Measurements from ENCODE around the gene KIAA1958. TPM values are rescaled to one million over a fixed set of nuclear protein-coding genes. Genes with fewer than 3 reads are reported as not detected.
A peak's percentile ranks its signal among the peaks of the same experiment; 100 is the strongest.

Gene KIAA1958
- total RNA-seq, 5 donors from 2014 or later (not counting 1 experiment from before 2014, with no cell fraction given) = 4.6 to 6.4 (median 6.2) TPM

- CTCF ChIA-PET = no interaction called here
- no peaks in the 10 kb centered on the region for H3K27me3 Mint-ChIP-seq
These were observed 169.0 kb downstream of the KIAA1958 start for GRCh38 chr9:112655668-112656067.

GRCh38 chr9:112659906-112660305 lies 173.3 kb downstream of the KIAA1958 start:
- Mint-ChIP-seq H3K9me3 (no peaks in the 10 kb centered on the region), H3K27ac (no peak overlapping the region), H3K27me3 (no peaks in the 10 kb centered on the region), H3K4me1 (no peaks in the 10 kb centered on the region), H3K4me3 (no peak overlapping the region), H3K36me3 (peaks cover 2% of the 10 kb centered on the region)
- H3K9me3 ChIP-seq = no peaks in the 10 kb centered on the region
- no peak overlapping the region for H3K27ac ChIP-seq (ENCODE audit: low read length)
- CTCF ChIA-PET = interaction anchor here in 1 of 2 donors (0.7 kb wide), 1 partner anchor 305 kb away, joined by 3 read pairs; no protein-coding TSS in a partner anchor
- ATAC-seq (replicated peaks in 1 of 4) (no peak), DNase-seq (no peak)
- no peaks in the 10 kb centered on the region for H3K4me1 ChIP-seq (ENCODE audit: control insufficient read depth in 1 of 2, extremely low read depth in 1 of 2, insufficient read depth in 2 of 2, low read length in 2 of 2)
- POLR2A ChIA-PET = no interaction called here
- no peaks in the 10 kb centered on the region for H3K36me3 ChIP-seq (ENCODE audit: control insufficient read depth in 2 of 2, extremely low read depth in 1 of 2, insufficient read depth in 1 of 2, low read length in 1 of 2)
- WGBS (ENCODE audit: insufficient coverage) = 94% methylated on average over 7 of the region's 12 CpGs
- H3K4me3 ChIP-seq (ENCODE audit: control insufficient read depth in 1 of 2, extremely low read depth in 1 of 2, low read length in 1 of 2) = no peak overlapping the region
- H3K27me3 ChIP-seq (replicated peaks in 1 of 2; ENCODE audit: control insufficient read depth in 2 of 2, extremely low read depth in 1 of 2, insufficient read depth in 2 of 2, low read length in 1 of 2) = no peaks in the 10 kb centered on the region

More at GRCh38 chr9:112655668-112656067, 169.0 kb downstream of the KIAA1958 start:
- no peak for DNase-seq
- Mint-ChIP-seq H3K4me3 (no peak overlapping the region), H3K4me1 (no peaks in the 10 kb centered on the region), H3K9me3 (peaks cover 0 to 2% (median 0%) of the 10 kb centered on the region in 3 donors), H3K36me3 (peaks cover 5% of the 10 kb centered on the region), H3K27ac (no peak overlapping the region)
- POLR2A ChIA-PET = no interaction called here
- Histone ChIP-seq H3K9me3 (no peaks in the 10 kb centered on the region), H3K27me3 (replicated peaks in 1 of 2; ENCODE audit: control insufficient read depth in 2 of 2, extremely low read depth in 1 of 2, insufficient read depth in 2 of 2, low read length in 1 of 2) (no peaks in the 10 kb centered on the region), H3K4me1 (ENCODE audit: control insufficient read depth in 1 of 2, extremely low read depth in 1 of 2, insufficient read depth in 2 of 2, low read length in 2 of 2) (no peaks in the 10 kb centered on the region), H3K4me3 (ENCODE audit: control insufficient read depth in 1 of 2, extremely low read depth in 1 of 2, low read length in 1 of 2) (no peak overlapping the region), H3K27ac (ENCODE audit: low read length) (no peak overlapping the region), H3K36me3 (ENCODE audit: control insufficient read depth in 2 of 2, extremely low read depth in 1 of 2, insufficient read depth in 1 of 2, low read length in 1 of 2) (no peaks in the 10 kb centered on the region)
- WGBS (ENCODE audit: insufficient coverage) = 63% methylated on average over 3 of the region's 3 CpGs
- no peak for ATAC-seq (replicated peaks in 1 of 4)

DNA sequence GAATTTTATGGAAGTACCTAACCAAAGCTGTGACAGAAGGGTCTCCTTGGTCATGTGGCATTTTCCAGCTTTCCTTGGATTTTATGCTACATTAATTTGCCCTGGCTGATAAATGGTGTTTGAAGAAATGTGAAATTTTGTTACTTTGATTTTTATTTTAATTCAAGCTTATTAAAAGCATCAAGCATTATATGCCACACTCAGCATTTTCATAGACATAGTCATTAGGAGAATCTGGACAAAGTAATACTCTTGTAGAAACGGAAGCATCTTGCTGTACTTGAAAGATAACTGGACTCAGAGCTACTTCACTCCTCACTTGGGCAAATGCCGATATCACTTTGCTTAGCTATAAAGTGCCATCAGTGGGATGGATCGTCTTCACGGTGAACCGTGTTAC lies 177.1 kb downstream of the KIAA1958 start:
- Histone ChIP-seq H3K36me3 (ENCODE audit: control insufficient read depth in 2 of 2, extremely low read depth in 1 of 2, insufficient read depth in 1 of 2, low read length in 1 of 2) (no peaks in the 10 kb centered on the region), H3K9me3 (no peaks in the 10 kb centered on the region), H3K4me3 (ENCODE audit: control insufficient read depth in 1 of 2, extremely low read depth in 1 of 2, low read length in 1 of 2) (no peak overlapping the region), H3K27ac (ENCODE audit: low read length) (no peak overlapping the region), H3K4me1 (ENCODE audit: control insufficient read depth in 1 of 2, extremely low read depth in 1 of 2, insufficient read depth in 2 of 2, low read length in 2 of 2) (no peaks in the 10 kb centered on the region), H3K27me3 (replicated peaks in 1 of 2; ENCODE audit: control insufficient read depth in 2 of 2, extremely low read depth in 1 of 2, insufficient read depth in 2 of 2, low read length in 1 of 2) (no peaks in the 10 kb centered on the region)
- Mint-ChIP-seq H3K4me3 (no peak overlapping the region), H3K27ac (no peak overlapping the region), H3K27me3 (peaks cover 0 to 3% of the 10 kb centered on the region in 2 donors), H3K36me3 (peaks cover 2% of the 10 kb centered on the region), H3K9me3 (no peaks in the 10 kb centered on the region), H3K4me1 (no peaks in the 10 kb centered on the region)
- no CpG with 5 or more reads among the region's 5 CpGs for WGBS (ENCODE audit: insufficient coverage)
- ATAC-seq (replicated peaks in 1 of 4) (no peak), DNase-seq (no peak)
- ChIA-PET POLR2A (interaction anchor here in 1 of 2 donors (0.5 to 0.7 kb wide), 2 partner anchors 43 to 99 kb away, joined by 3 to 5 read pairs; no protein-coding TSS in a partner anchor), CTCF (interaction anchor here (0.5 to 0.7 kb wide), 3 partner anchors 54 to 237 kb away, joined by 3 to 6 read pairs (median 4); no protein-coding TSS in a partner anchor)

DNA sequence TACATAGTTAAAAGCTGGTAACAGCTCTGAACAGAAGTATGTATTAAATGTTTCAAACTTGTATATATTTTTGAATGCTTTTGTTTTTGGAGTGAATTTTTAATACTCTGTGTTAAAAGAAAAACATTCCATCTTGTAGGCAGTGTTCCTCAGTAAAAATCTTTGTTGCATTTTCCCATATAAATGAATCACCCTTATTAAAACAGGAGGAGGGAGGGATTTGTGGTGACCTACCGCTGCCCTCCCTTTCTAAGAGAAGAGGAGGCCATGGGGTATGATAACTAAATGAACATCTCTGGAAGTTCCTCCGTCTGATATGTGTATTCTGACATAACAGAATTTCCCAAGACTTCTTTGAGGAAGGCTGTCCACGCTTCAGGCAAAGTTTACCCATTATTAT lies 177.9 kb downstream of the KIAA1958 start:
- Mint-ChIP-seq H3K4me3 (no peak overlapping the region), H3K9me3 (no peaks in the 10 kb centered on the region), H3K27ac (no peak overlapping the region), H3K27me3 (peaks cover 0 to 3% of the 10 kb centered on the region in 2 donors), H3K36me3 (no peaks in the 10 kb centered on the region), H3K4me1 (no peaks in the 10 kb centered on the region)
- CTCF ChIA-PET = interaction anchor here in 1 of 2 donors (0.5 kb wide), 1 partner anchor 1261 kb away, joined by 4 read pairs; no protein-coding TSS in a partner anchor
- POLR2A ChIA-PET = interaction anchor here in 1 of 2 donors (0.7 kb wide), 1 partner anchor 17 kb away, joined by 3 read pairs; no protein-coding TSS in a partner anchor
- no peak for ATAC-seq (replicated peaks in 1 of 4)
- DNase-seq = no peak
- Histone ChIP-seq H3K4me1 (ENCODE audit: control insufficient read depth in 1 of 2, extremely low read depth in 1 of 2, insufficient read depth in 2 of 2, low read length in 2 of 2) (no peaks in the 10 kb centered on the region), H3K27ac (ENCODE audit: low read length) (no peak overlapping the region), H3K4me3 (ENCODE audit: control insufficient read depth in 1 of 2, extremely low read depth in 1 of 2, low read length in 1 of 2) (no peak overlapping the region), H3K9me3 (no peaks in the 10 kb centered on the region), H3K36me3 (ENCODE audit: control insufficient read depth in 2 of 2, extremely low read depth in 1 of 2, insufficient read depth in 1 of 2, low read length in 1 of 2) (no peaks in the 10 kb centered on the region), H3K27me3 (replicated peaks in 1 of 2; ENCODE audit: control insufficient read depth in 2 of 2, extremely low read depth in 1 of 2, insufficient read depth in 2 of 2, low read length in 1 of 2) (no peaks in the 10 kb centered on the region)
- WGBS (ENCODE audit: insufficient coverage) = no CpG with 5 or more reads among the region's 3 CpGs

DNA sequence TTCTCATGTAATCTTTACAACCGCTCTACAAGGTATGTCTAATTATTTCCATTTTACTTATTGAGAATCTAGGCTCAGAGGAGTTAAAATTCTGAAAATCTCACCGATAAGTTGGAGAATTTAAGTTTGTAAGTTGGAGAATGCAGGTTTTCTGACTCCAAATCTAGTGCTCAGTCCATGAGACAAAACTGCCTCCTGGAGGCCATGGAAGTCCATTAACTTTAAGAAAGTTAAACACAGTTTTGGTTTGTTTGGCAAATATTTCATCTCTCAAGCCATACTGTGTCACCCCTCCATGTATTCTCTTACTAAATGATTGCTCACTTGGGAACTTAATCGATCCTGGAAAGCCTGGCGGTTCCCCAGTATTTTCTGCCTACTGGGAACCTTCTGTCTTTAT lies 178.7 kb downstream of the KIAA1958 start:
- Histone ChIP-seq H3K27me3 (replicated peaks in 1 of 2; ENCODE audit: control insufficient read depth in 2 of 2, extremely low read depth in 1 of 2, insufficient read depth in 2 of 2, low read length in 1 of 2) (no peaks in the 10 kb centered on the region), H3K36me3 (ENCODE audit: control insufficient read depth in 2 of 2, extremely low read depth in 1 of 2, insufficient read depth in 1 of 2, low read length in 1 of 2) (no peaks in the 10 kb centered on the region), H3K4me1 (ENCODE audit: control insufficient read depth in 1 of 2, extremely low read depth in 1 of 2, insufficient read depth in 2 of 2, low read length in 2 of 2) (no peaks in the 10 kb centered on the region), H3K27ac (ENCODE audit: low read length) (no peak overlapping the region), H3K9me3 (no peaks in the 10 kb centered on the region), H3K4me3 (ENCODE audit: control insufficient read depth in 1 of 2, extremely low read depth in 1 of 2, low read length in 1 of 2) (no peak overlapping the region)
- Mint-ChIP-seq H3K36me3 (no peaks in the 10 kb centered on the region), H3K9me3 (no peaks in the 10 kb centered on the region), H3K4me3 (no peak overlapping the region), H3K27ac (no peak overlapping the region), H3K27me3 (peaks cover 0 to 3% of the 10 kb centered on the region in 2 donors), H3K4me1 (no peaks in the 10 kb centered on the region)
- WGBS (ENCODE audit: insufficient coverage) = no CpG with 5 or more reads among the region's 4 CpGs
- CTCF ChIA-PET = interaction anchor here in 1 of 2 donors (0.6 kb wide), 1 partner anchor 432 kb away, joined by 3 read pairs; no protein-coding TSS in a partner anchor
- POLR2A ChIA-PET = interaction anchor here in 1 of 2 donors (0.7 kb wide), 1 partner anchor 16 kb away, joined by 3 read pairs; no protein-coding TSS in a partner anchor
- ATAC-seq (replicated peaks in 1 of 4) (no peak), DNase-seq (peak in 1 of 35 experiments; percentile 6)

DNA sequence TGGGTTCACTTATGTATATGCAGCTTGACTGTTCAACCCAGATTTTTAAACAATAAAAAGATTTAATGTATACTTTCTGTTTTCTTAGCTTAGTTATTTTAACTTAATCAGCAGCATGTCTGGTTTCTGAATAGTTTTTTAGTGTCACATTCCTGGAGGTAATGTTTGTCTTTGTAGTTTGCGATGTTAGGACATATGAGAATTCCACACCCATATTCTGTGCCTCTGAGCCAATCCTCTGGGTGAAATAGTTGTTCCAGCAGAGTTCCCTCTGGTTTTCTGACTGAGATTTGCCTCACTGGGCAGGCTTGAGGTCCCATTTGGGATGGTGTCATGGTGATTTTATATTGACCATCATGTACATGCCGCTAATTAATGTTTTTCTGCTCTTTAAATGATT lies 182.7 kb downstream of the KIAA1958 start:
- Mint-ChIP-seq H3K9me3 (no peaks in the 10 kb centered on the region), H3K4me3 (no peak overlapping the region), H3K4me1 (no peaks in the 10 kb centered on the region), H3K36me3 (no peaks in the 10 kb centered on the region), H3K27ac (no peak overlapping the region), H3K27me3 (peaks cover 0 to 3% of the 10 kb centered on the region in 2 donors)
- no CpG with 5 or more reads among the region's 2 CpGs for WGBS (ENCODE audit: insufficient coverage)
- Histone ChIP-seq H3K27me3 (replicated peaks in 1 of 2; ENCODE audit: control insufficient read depth in 2 of 2, extremely low read depth in 1 of 2, insufficient read depth in 2 of 2, low read length in 1 of 2) (no peaks in the 10 kb centered on the region), H3K4me3 (ENCODE audit: control insufficient read depth in 1 of 2, extremely low read depth in 1 of 2, low read length in 1 of 2) (no peak overlapping the region), H3K9me3 (no peaks in the 10 kb centered on the region), H3K36me3 (ENCODE audit: control insufficient read depth in 2 of 2, extremely low read depth in 1 of 2, insufficient read depth in 1 of 2, low read length in 1 of 2) (no peaks in the 10 kb centered on the region), H3K27ac (ENCODE audit: low read length) (no peak overlapping the region), H3K4me1 (ENCODE audit: control insufficient read depth in 1 of 2, extremely low read depth in 1 of 2, insufficient read depth in 2 of 2, low read length in 2 of 2) (no peaks in the 10 kb centered on the region)
- ChIA-PET POLR2A (no interaction called here), CTCF (interaction anchor here (0.6 kb wide), 2 partner anchors 9 to 368 kb away, joined by 3 read pairs; no protein-coding TSS in a partner anchor)
- DNase-seq (no peak), ATAC-seq (replicated peaks in 1 of 4) (no peak)
